GM19324 (cell line): ENCODE measurements around the gene AHSP.
"Not testable (repeated sequence)": the region's sequence is repeated elsewhere in the genome, so short reads cannot be mapped to it uniquely, and the experiment has no call there.

Experiments used
- ATAC-seq: cut with Tn5 transposase; IDR thresholded peaks from one replicate; pipeline ENCODE4 v1.9.1; 2021; ENCODE audit warnings: mild to moderate bottlenecking, moderate library complexity; ENCODE audit not compliant: unreplicated experiment, low FRiP score

The AHSP gene

GRCh38 chr16:31529937-31530312, 2.2 kb downstream of the AHSP start:
- no peak for ATAC-seq

GRCh38 chr16:31530405-31530804, 2.7 kb downstream of the AHSP start:
- ATAC-seq: no peak

GRCh38 chr16:31531096-31531495, 3.4 kb downstream of the AHSP start:
- ATAC-seq: no peak

GRCh38 chr16:31532120-31532519, 4.4 kb downstream of the AHSP start:
- ATAC-seq: no peak

GRCh38 chr16:31532896-31533295, 5.2 kb downstream of the AHSP start:
- no peak for ATAC-seq

- ATAC-seq: no peak
Measured at GRCh38 chr16:31535737-31536136, 8.0 kb downstream of the AHSP start.

GRCh38 chr16:31536804-31537361, 9.2 kb downstream of the AHSP start:
- no peak for ATAC-seq

- no peak for ATAC-seq
Measured at GRCh38 chr16:31537362-31538242, 9.9 kb downstream of the AHSP start.

GRCh38 chr16:31538243-31538598, 10.5 kb downstream of the AHSP start:
- ATAC-seq: not testable (repeated sequence)

- ATAC-seq: not testable (repeated sequence)
Measured at GRCh38 chr16:31539762-31540161, 12.1 kb downstream of the AHSP start.

GRCh38 chr16:31542763-31543162, 15.1 kb downstream of the AHSP start:
- ATAC-seq: no peak

- no peak for ATAC-seq
Measured at GRCh38 chr16:31561426-31562233, 33.9 kb downstream of the AHSP start.

GRCh38 chr16:31568577-31569359, 41.1 kb downstream of the AHSP start:
- no peak for ATAC-seq

- no peak for ATAC-seq
Measured at GRCh38 chr16:31569360-31569717, 41.6 kb downstream of the AHSP start.

GRCh38 chr16:31572821-31573220, 45.1 kb downstream of the AHSP start:
- ATAC-seq: no peak

GRCh38 chr16:31574159-31574558, 46.5 kb downstream of the AHSP start:
- not testable (repeated sequence) for ATAC-seq

GRCh38 chr16:31577411-31577810, 49.7 kb downstream of the AHSP start:
- ATAC-seq: no peak
